ENCODE results near the gene TBCD.
A peak's percentile ranks its signal among the peaks of the same experiment; 100 is the strongest.
"Not testable (repeated sequence)": the region's sequence is repeated elsewhere in the genome, so short reads cannot be mapped to it uniquely, and the experiment has no call there.

Gene TBCD

DNA sequence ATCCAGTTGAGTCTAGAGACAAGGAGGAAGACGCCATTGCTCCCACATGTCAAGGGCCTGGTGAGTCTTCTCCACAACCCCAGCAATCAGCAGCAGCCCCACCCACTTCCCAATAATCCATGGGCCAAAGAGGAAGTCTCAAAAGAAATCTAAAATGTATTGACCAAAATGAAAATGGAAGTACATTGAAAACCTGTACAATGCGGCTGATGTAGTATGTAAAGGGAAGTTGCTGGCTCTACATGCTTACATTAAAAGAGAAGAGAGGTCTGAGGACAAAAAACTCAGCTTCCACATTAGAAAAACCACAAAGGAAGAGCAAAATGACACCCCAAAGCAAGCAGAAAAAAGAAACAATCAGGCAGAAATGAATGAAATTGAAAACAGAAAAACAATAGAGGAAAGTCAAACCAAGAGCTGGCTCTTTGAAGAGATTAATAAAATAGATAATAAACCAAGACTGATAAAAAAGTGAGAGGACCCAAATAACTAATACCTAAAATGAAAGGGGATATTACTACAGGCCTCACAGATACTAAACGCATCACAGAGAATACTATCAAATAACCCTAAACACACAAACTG, 227.0 kb downstream of the TBCD start:
- DNase-seq: no peak

- DNase-seq: no peak
These were observed 227.9 kb downstream of the TBCD start for GRCh38 chr17:82979718-82980117.

DNA sequence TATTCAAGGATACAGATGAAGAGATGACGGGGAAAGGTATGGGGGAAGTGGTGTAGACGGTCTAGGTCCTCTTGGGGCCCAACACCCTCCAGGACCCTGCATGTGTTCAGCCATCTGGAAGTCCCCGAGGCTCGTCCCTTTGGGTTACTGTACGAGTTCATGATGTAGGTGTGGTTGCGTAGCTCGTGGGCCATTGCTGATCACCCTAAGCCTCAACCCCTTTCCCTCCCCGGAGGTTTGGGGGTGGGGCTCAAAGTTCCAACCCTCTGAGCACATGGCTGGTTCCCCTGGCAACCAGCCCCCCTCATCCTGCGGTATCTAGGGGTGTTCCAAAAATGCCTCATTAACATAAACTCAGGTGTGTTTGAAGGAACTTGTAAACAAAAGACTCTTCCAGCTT, 228.8 kb downstream of the TBCD start:
- DNase-seq: no peak

- DNase-seq: no peak
These were observed 229.4 kb downstream of the TBCD start for GRCh38 chr17:82981141-82981730.

GRCh38 chr17:82983510-82984248, 231.8 kb downstream of the TBCD start:
- no peak for DNase-seq

DNA sequence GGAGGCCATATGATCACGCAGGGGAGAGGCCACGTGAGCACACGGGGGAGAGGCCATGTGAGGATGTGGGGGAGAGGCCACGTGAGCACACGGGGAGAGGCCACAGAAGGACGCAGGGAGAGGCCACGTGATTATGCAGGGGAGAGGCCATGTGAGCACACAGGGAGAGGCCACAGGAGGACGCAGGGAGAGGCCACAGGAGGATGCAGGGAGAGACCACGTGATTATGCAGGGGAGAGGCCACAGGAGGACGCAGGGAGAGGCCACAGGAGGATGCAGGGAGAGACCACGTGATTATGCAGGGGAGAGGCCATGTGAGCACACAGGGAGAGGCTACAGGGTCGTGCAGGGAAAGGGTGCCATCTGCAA, 232.4 kb downstream of the TBCD start:
- DNase-seq: not testable (repeated sequence)

- DNase-seq: no peak
These were observed 233.0 kb downstream of the TBCD start for GRCh38 chr17:82984751-82985427.

DNA sequence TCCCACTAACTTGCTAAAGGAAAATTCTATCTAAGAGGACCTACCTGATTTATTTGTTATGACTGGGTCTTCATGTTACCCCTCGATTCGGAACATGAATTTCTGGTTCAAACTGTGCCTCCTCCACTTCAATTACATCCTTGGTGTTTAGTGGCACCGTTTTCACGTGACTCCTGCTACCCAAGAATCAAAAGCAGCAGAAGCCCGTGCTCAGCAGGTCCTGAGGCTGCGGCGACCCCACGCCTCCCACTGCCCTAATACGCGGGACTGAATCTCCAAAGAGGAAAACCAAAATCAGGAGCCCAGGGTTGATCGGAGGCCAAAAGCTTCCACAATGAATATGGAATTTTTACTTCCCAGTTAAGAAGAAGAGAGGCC, 233.6 kb downstream of the TBCD start:
- DNase-seq: no peak

DNA sequence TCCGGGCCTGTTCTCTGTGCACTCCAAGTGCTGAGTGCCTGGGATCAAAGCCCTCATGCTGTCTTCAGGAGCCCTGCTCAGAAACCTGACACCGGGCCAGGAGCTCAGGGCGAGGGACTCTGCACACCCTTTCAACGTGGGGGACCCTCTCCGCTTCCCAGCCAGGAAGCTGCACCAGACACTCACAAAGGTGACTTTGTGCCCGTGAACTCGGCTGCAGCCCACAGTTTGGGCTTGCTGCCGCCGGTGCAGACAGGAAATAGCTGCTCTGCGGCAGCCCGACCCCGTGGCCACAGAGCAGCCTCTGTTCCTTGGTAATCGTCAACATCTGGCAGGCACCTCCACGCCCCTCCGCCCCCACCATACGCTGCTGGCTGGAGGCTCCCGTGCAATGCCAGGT, 234.1 kb downstream of the TBCD start:
- peak; percentile 40 to 54 for DNase-seq

DNA sequence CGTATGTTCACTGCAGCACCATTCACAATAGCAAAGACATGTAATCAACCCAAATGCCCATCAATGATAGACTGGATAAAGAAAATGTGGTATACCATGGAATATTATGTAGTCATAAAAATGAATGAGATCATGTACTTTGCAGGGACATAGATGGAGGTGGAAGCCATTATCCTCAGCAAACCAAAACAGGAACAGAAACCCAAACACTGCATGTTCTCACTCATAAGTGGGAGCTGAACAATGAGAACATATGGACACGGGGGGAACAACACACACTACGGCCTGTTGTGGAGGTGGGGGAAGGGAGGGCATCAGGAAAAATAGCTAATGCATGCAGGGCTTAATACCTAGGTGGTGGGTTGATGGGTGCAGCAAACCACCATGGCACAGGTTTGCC, 237.2 kb downstream of the TBCD start:
- DNase-seq: not testable (repeated sequence)

DNA sequence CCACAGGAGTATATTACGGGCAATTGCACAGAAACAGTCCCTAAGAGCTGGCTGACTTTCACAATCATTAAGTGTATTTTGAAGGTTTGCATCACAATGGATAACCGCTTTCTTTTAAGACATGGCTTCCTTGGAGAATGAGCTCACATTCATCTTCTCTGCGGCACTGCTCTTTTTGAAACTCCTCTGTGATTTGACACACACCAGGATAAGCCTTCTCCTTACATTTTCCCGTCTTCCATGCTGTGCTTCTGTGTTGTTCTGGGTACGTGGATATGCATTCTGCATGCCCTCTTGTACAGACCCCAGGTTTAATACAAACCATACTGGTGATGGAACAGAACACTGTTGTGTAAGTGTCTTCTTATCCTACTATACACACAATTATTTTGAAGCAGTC, 238.0 kb downstream of the TBCD start:
- no peak for DNase-seq

GRCh38 chr17:82993005-82993404, 241.1 kb downstream of the TBCD start:
- no peak for DNase-seq

All from stimulated activated CD4-positive, alpha-beta T cell treated with anti-CD3 and anti-CD28 coated beads, Interleukin-2, amount 100 ng/mL, for 24 hours (primary cell).